Chondrocyte (in vitro differentiated cells): ENCODE results near the gene BCLAF1. TPM values are rescaled to one million over a fixed set of nuclear protein-coding genes. Genes with fewer than 3 reads are reported as not detected.
A peak's percentile ranks its signal among the peaks of the same experiment; 100 is the strongest.

ENCODE experiments used
- DNase-seq: peaks from one replicate; pipeline ENCODE4 v3.0.0; 2021; ENCODE audit warnings: mixed read lengths, low spot score
- H3K27ac Mint-ChIP-seq: one replicate; pipeline ENCODE4 v1.8.0; 2021; ENCODE audit warnings: mild to moderate bottlenecking, moderate library complexity, mixed read lengths; ENCODE audit not compliant: unreplicated experiment
- H3K27me3 Mint-ChIP-seq: 2 replicates; pipeline ENCODE4 v1.8.0; 2021; ENCODE audit warnings: low read depth, mixed read lengths
- H3K36me3 Mint-ChIP-seq: 2 replicates; pipeline ENCODE4 v1.8.0; 2021; ENCODE audit warnings: low read depth, mixed read lengths
- H3K4me1 Mint-ChIP-seq: 2 replicates; pipeline ENCODE4 v1.8.0; 2021; ENCODE audit warnings: low read depth, mild to moderate bottlenecking, mixed read lengths
- H3K4me3 Mint-ChIP-seq: one replicate; pipeline ENCODE4 v1.8.0; 2021; ENCODE audit warnings: mild to moderate bottlenecking, moderate library complexity, mixed read lengths; ENCODE audit not compliant: unreplicated experiment
- H3K9me3 Mint-ChIP-seq: 2 replicates; pipeline ENCODE4 v1.8.0; 2021; ENCODE audit warnings: low read depth, mixed read lengths
- CTCF ChIP-seq: fragments of 200-600 bp; sonication (generic); IDR thresholded peaks from 2 replicates; pipeline ENCODE4 v1.5.0; 2021; ENCODE audit warnings: antibody characterized with exemption, mild to moderate bottlenecking, moderate library complexity
- total RNA-seq: library from RNA; stranded (reverse); gene quantifications from 3 replicates; pipeline ENCODE4 v1.2.1, GENCODE V29; 2021

Gene BCLAF1
- total RNA-seq, 1 donor from 2014 or later: 135 TPM

GRCh38 chr6:136303516-136303915, 13.9 kb upstream of the BCLAF1 start:
- DNase-seq: no peak
- no peaks in the 10 kb centered on the region for H3K4me1 Mint-ChIP-seq

GRCh38 chr6:136294621-136295020, 5.0 kb upstream of the BCLAF1 start:
- H3K36me3 Mint-ChIP-seq: no peaks in the 10 kb centered on the region
- no peak for TF ChIP-seq CTCF
- no peak overlapping the region for H3K4me3 Mint-ChIP-seq
- peaks cover 2% of the 10 kb centered on the region for H3K27me3 Mint-ChIP-seq
- H3K4me1 Mint-ChIP-seq: peaks cover 12% of the 10 kb centered on the region
- no peaks in the 10 kb centered on the region for H3K9me3 Mint-ChIP-seq
- DNase-seq: no peak
- H3K27ac Mint-ChIP-seq: no peak overlapping the region

More at GRCh38 chr6:136303516-136303915, 13.9 kb upstream of the BCLAF1 start:
- no peak overlapping the region for H3K27ac Mint-ChIP-seq
- no peak overlapping the region for H3K4me3 Mint-ChIP-seq
- no peak for TF ChIP-seq CTCF
- peaks cover 2% of the 10 kb centered on the region for H3K36me3 Mint-ChIP-seq
- H3K9me3 Mint-ChIP-seq: peaks cover 4% of the 10 kb centered on the region
- peaks cover 3% of the 10 kb centered on the region for H3K27me3 Mint-ChIP-seq

GRCh38 chr6:136290410-136291010, 864 bp upstream of the BCLAF1 start:
- Mint-ChIP-seq H3K27me3 (peaks cover 2% of the 10 kb centered on the region), H3K4me3 (peak overlapping the region; percentile 93), H3K9me3 (no peaks in the 10 kb centered on the region), H3K4me1 (peaks cover 36% of the 10 kb centered on the region), H3K36me3 (peaks cover 1% of the 10 kb centered on the region), H3K27ac (peak overlapping the region; percentile 100)
- peak; percentile 35 for TF ChIP-seq CTCF
- DNase-seq: no peak

GRCh38 chr6:136289327-136289578, 393 bp downstream of the BCLAF1 start:
- peak; percentile 96 for DNase-seq
- Mint-ChIP-seq H3K4me3 (peak overlapping the region; percentile 93), H3K4me1 (peaks cover 48% of the 10 kb centered on the region)

GRCh38 chr6:136288566-136289326, 900 bp downstream of the BCLAF1 start:
- DNase-seq: no peak
- H3K9me3 Mint-ChIP-seq: no peaks in the 10 kb centered on the region
- peak; percentile 61 for TF ChIP-seq CTCF
- H3K36me3 Mint-ChIP-seq: peaks cover 1% of the 10 kb centered on the region
- H3K27me3 Mint-ChIP-seq: no peaks in the 10 kb centered on the region
- H3K27ac Mint-ChIP-seq: peak overlapping the region; percentile 100
- H3K4me3 Mint-ChIP-seq: peak overlapping the region; percentile 93
- H3K4me1 Mint-ChIP-seq: peaks cover 52% of the 10 kb centered on the region

More at GRCh38 chr6:136289327-136289578, 393 bp downstream of the BCLAF1 start:
- TF ChIP-seq CTCF: no peak
- Mint-ChIP-seq H3K27ac (peak overlapping the region; percentile 100), H3K9me3 (no peaks in the 10 kb centered on the region), H3K27me3 (no peaks in the 10 kb centered on the region), H3K36me3 (peaks cover 1% of the 10 kb centered on the region)
